ENCODE data around the gene ZBED3. TPM values are rescaled to one million over a fixed set of nuclear protein-coding genes. Genes with fewer than 3 reads are reported as not detected.
"Not testable (repeated sequence)": the region's sequence is repeated elsewhere in the genome, so short reads cannot be mapped to it uniquely, and the experiment has no call there.

Gene ZBED3
- under 1 TPM; 0.47 to 0.71 TPM for total RNA-seq

- Mint-ChIP-seq H3K4me1 (peaks cover 14% of the 10 kb centered on the region), H3K9me3 (no peaks in the 10 kb centered on the region), H3K27ac (peak within 1 kb of the TSS; percentile 52), H3K27me3 (peaks cover 11% of the 10 kb centered on the region), H3K4me3 (peak within 1 kb of the TSS; percentile 80), H3K36me3 (ENCODE audit: low read depth) (no peaks in the 10 kb centered on the region)
- DNase-seq: peak; percentile 54
- CTCF ChIA-PET: interaction anchor here (4.3 kb wide), 1 partner anchor 10 kb away, joined by 16 read pairs; no protein-coding TSS in a partner anchor
- POLR2A ChIA-PET: no interaction called here
Observed at GRCh38 chr5:77086689-77087483, at the start of gene ZBED3. TSS of gene ZBED3 (minus strand) at chr5:77087285. CDS start at chr5:77077878, 9,407 bp downstream.

GRCh38 chr5:77133061-77133758, 46.1 kb upstream of the ZBED3 start:
- ChIA-PET CTCF (no interaction called here), POLR2A (no interaction called here)
- Mint-ChIP-seq H3K36me3 (ENCODE audit: low read depth) (no peaks in the 10 kb centered on the region), H3K9me3 (no peaks in the 10 kb centered on the region), H3K4me1 (peaks cover 4% of the 10 kb centered on the region), H3K4me3 (no peak overlapping the region), H3K27ac (no peak overlapping the region), H3K27me3 (peaks cover 7% of the 10 kb centered on the region)
- no peak for DNase-seq

GRCh38 chr5:77131361-77131760, 44.3 kb upstream of the ZBED3 start:
- H3K9me3 Mint-ChIP-seq: no peaks in the 10 kb centered on the region
- peaks cover 5% of the 10 kb centered on the region for H3K27me3 Mint-ChIP-seq
- ChIA-PET POLR2A (no interaction called here), CTCF (interaction anchor here (0.6 kb wide), 1 partner anchor 371 kb away, joined by 3 read pairs; no protein-coding TSS in a partner anchor)
- H3K4me3 Mint-ChIP-seq: no peak overlapping the region
- no peak overlapping the region for H3K27ac Mint-ChIP-seq
- DNase-seq: no peak
- H3K36me3 Mint-ChIP-seq (ENCODE audit: low read depth): no peaks in the 10 kb centered on the region
- H3K4me1 Mint-ChIP-seq: peaks cover 4% of the 10 kb centered on the region

GRCh38 chr5:77129391-77129990, 42.4 kb upstream of the ZBED3 start:
- H3K27ac Mint-ChIP-seq: no peak overlapping the region
- H3K27me3 Mint-ChIP-seq: peaks cover 5% of the 10 kb centered on the region
- no peaks in the 10 kb centered on the region for H3K4me1 Mint-ChIP-seq
- H3K9me3 Mint-ChIP-seq: no peaks in the 10 kb centered on the region
- DNase-seq: peak; percentile 18
- no peak overlapping the region for H3K4me3 Mint-ChIP-seq
- ChIA-PET CTCF (no interaction called here), POLR2A (no interaction called here)
- H3K36me3 Mint-ChIP-seq (ENCODE audit: low read depth): no peaks in the 10 kb centered on the region

DNA sequence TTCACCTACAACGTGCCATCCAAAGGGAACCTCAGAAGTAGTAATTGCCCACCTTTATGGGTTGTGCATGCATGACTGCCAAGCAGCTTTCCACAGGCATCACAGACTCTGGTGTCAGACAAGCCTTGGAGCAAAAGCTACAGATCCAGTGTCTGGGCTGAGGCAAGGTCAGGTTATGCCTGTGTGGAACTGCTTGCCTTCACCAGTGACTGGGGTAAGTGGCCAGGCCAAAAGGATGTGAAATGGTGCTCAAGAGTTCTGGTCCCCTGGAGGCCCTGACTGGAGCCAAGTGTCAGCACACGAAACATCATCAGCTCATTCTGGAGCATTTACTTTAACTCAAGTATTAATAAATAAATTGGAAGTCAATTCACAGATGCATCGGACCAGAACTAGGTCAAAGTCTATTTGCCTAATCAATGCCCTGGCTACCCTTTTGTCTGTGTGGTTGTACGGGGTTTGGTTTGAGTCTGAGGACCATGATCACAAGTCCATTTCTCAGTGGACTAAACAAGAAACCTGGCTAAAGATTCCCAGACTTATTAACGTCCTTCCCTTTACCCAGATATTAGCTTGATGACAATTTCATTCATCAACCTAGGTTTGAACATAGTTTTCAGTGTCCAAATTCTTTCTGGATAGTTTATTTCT, 41.5 kb upstream of the ZBED3 start:
- Mint-ChIP-seq H3K36me3 (ENCODE audit: low read depth) (no peaks in the 10 kb centered on the region), H3K27me3 (peaks cover 3% of the 10 kb centered on the region), H3K4me3 (no peak overlapping the region), H3K27ac (no peak overlapping the region), H3K4me1 (no peaks in the 10 kb centered on the region), H3K9me3 (no peaks in the 10 kb centered on the region)
- POLR2A ChIA-PET: no interaction called here
- CTCF ChIA-PET: no interaction called here
- DNase-seq: no peak

GRCh38 chr5:77123057-77123456, 36.0 kb upstream of the ZBED3 start:
- no peaks in the 10 kb centered on the region for H3K9me3 Mint-ChIP-seq
- H3K4me3 Mint-ChIP-seq: no peak overlapping the region
- H3K27me3 Mint-ChIP-seq: no peaks in the 10 kb centered on the region
- ChIA-PET POLR2A (no interaction called here), CTCF (interaction anchor here (0.9 to 1.4 kb wide), 2 partner anchors 12 to 369 kb away, joined by 3 to 4 read pairs; partner anchors contain the start of gene WDR41)
- no peak overlapping the region for H3K27ac Mint-ChIP-seq
- no peaks in the 10 kb centered on the region for H3K4me1 Mint-ChIP-seq
- DNase-seq: no peak
- H3K36me3 Mint-ChIP-seq (ENCODE audit: low read depth): no peaks in the 10 kb centered on the region

DNA sequence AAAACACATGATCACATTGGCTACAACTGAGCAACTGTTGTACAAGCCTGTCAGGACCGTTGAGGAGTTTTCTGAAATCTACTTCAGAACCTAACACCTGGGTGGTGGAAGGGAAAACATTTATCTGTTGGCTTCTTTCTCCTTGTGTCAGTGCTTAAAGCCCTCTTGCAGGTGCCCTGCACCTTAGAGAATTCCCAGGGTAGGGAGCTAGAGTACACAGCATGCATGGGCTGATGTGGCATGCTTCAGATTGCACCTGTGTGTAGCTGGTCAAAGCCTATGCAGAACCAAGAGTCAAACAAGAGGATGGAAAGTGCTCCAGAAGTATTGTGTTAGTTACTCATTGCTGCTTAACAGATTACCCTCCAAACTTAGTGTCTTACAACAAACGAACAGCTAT, 33.6 kb upstream of the ZBED3 start:
- Mint-ChIP-seq H3K27me3 (peaks cover under 1% of the 10 kb centered on the region), H3K9me3 (no peaks in the 10 kb centered on the region), H3K27ac (no peak overlapping the region), H3K36me3 (ENCODE audit: low read depth) (no peaks in the 10 kb centered on the region), H3K4me1 (no peaks in the 10 kb centered on the region), H3K4me3 (no peak overlapping the region)
- ChIA-PET CTCF (no interaction called here), POLR2A (no interaction called here)
- no peak for DNase-seq

- CTCF ChIA-PET: no interaction called here
- DNase-seq: no peak
- H3K27ac Mint-ChIP-seq: no peak overlapping the region
- H3K9me3 Mint-ChIP-seq: no peaks in the 10 kb centered on the region
- no peaks in the 10 kb centered on the region for H3K36me3 Mint-ChIP-seq (ENCODE audit: low read depth)
- H3K4me1 Mint-ChIP-seq: no peaks in the 10 kb centered on the region
- POLR2A ChIA-PET: no interaction called here
- peaks cover 5% of the 10 kb centered on the region for H3K27me3 Mint-ChIP-seq
- no peak overlapping the region for H3K4me3 Mint-ChIP-seq
Observed at GRCh38 chr5:77120086-77120485, 33.0 kb upstream of the ZBED3 start.

GRCh38 chr5:77117161-77117560, 30.1 kb upstream of the ZBED3 start:
- Mint-ChIP-seq H3K27ac (no peak overlapping the region), H3K36me3 (ENCODE audit: low read depth) (no peaks in the 10 kb centered on the region), H3K27me3 (peaks cover 16% of the 10 kb centered on the region), H3K4me3 (no peak overlapping the region), H3K9me3 (peaks cover 2% of the 10 kb centered on the region), H3K4me1 (no peaks in the 10 kb centered on the region)
- POLR2A ChIA-PET: no interaction called here
- CTCF ChIA-PET: no interaction called here
- DNase-seq: no peak

GRCh38 chr5:77107035-77107434, 19.9 kb upstream of the ZBED3 start:
- H3K36me3 Mint-ChIP-seq (ENCODE audit: low read depth); H3K27me3 Mint-ChIP-seq; H3K9me3 Mint-ChIP-seq; H3K27ac Mint-ChIP-seq; H3K4me1 Mint-ChIP-seq; POLR2A ChIA-PET; DNase-seq; CTCF ChIA-PET; H3K4me3 Mint-ChIP-seq: not testable (repeated sequence)

DNA sequence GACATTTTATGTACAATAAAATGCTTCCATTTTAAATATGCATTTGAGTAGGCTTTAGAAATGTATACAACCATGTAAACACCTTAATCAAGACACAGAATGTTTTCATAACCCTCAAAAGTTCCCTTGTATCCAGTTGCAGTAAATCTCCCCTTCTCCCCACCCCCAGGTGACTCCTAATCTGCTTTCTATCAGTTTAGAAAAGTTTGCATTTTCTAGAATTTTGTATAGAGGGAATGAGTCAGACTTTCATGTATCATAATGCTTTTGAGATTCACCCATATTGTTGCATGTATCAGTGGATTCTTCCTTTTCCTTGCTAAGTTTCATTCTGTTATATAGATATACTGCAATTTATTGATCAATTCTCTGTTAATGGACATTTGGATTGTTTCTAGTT, 17.7 kb upstream of the ZBED3 start:
- ChIA-PET CTCF (no interaction called here), POLR2A (no interaction called here)
- H3K27ac Mint-ChIP-seq: no peak overlapping the region

GRCh38 chr5:77103457-77103856, 16.4 kb upstream of the ZBED3 start:
- ChIA-PET CTCF (no interaction called here), POLR2A (no interaction called here)
- no peak for DNase-seq
- H3K4me1 Mint-ChIP-seq: no peaks in the 10 kb centered on the region
- H3K4me3 Mint-ChIP-seq: no peak overlapping the region
- H3K36me3 Mint-ChIP-seq (ENCODE audit: low read depth): no peaks in the 10 kb centered on the region
- no peaks in the 10 kb centered on the region for H3K27me3 Mint-ChIP-seq
- no peak overlapping the region for H3K27ac Mint-ChIP-seq
- H3K9me3 Mint-ChIP-seq: peaks cover 3% of the 10 kb centered on the region

More for the DNA sequence above, 17.7 kb upstream of the ZBED3 start:
- H3K4me1 Mint-ChIP-seq: no peaks in the 10 kb centered on the region
- DNase-seq: no peak
- H3K27me3 Mint-ChIP-seq: no peaks in the 10 kb centered on the region
- no peak overlapping the region for H3K4me3 Mint-ChIP-seq
- H3K9me3 Mint-ChIP-seq: peaks cover 3% of the 10 kb centered on the region
- H3K36me3 Mint-ChIP-seq (ENCODE audit: low read depth): no peaks in the 10 kb centered on the region

- H3K9me3 Mint-ChIP-seq: peaks cover 3% of the 10 kb centered on the region
- no peak overlapping the region for H3K4me3 Mint-ChIP-seq
- H3K4me1 Mint-ChIP-seq: no peaks in the 10 kb centered on the region
- ChIA-PET POLR2A (no interaction called here), CTCF (no interaction called here)
- no peaks in the 10 kb centered on the region for H3K36me3 Mint-ChIP-seq (ENCODE audit: low read depth)
- no peaks in the 10 kb centered on the region for H3K27me3 Mint-ChIP-seq
- no peak for DNase-seq
- no peak overlapping the region for H3K27ac Mint-ChIP-seq
Observed at GRCh38 chr5:77102549-77102948, 15.5 kb upstream of the ZBED3 start.

Data from activated CD4-positive, alpha-beta T cell treated with anti-CD3 and anti-CD28 coated beads, Interleukin-2, amount 10 ng/mL, durations not matched to agents 7 days and 5 days (primary cell).